Mesenchymal stem cell (in vitro differentiated cells and primary cell): ENCODE data around the gene CENPT.

Experiments
- DNase-seq: peaks from one replicate; pipeline ENCODE4 v3.0.0-alpha.2; 2013
- H2AFZ ChIP-seq: one replicate; pipeline ENCODE4 v1.6.1; 2013; ENCODE audit warnings: low read depth, mild to moderate bottlenecking, control low read depth, inconsistent platforms, low read length, moderate library complexity
- H2AK5ac ChIP-seq: 2 replicates; pipeline ENCODE4 v1.6.1; 2013; ENCODE audit warnings: low read length, moderate library complexity, mild to moderate bottlenecking, inconsistent platforms; ENCODE audit not compliant: severe bottlenecking
- H2BK120ac ChIP-seq: one replicate; pipeline ENCODE4 v1.6.1; 2013; ENCODE audit warnings: low read depth, mild to moderate bottlenecking, inconsistent platforms, low read length, moderate library complexity
- H2BK12ac ChIP-seq, 2 experiments: one replicate each; pipeline ENCODE4 v1.6.1; 2013; ENCODE audit warnings: inconsistent platforms in 2 of 2, low read length in 2 of 2, mild to moderate bottlenecking in 2 of 2, moderate library complexity in 2 of 2, control low read depth in 1 of 2
- H2BK15ac ChIP-seq: one replicate; pipeline ENCODE4 v1.6.1; 2013; ENCODE audit warnings: mild to moderate bottlenecking, low read depth, inconsistent platforms; ENCODE audit not compliant: poor library complexity, severe bottlenecking
- H2BK5ac ChIP-seq: 2 replicates; pipeline ENCODE4 v1.6.1; 2013; ENCODE audit warnings: low read depth, mild to moderate bottlenecking, low read length, control low read depth, inconsistent platforms; ENCODE audit not compliant: poor library complexity, severe bottlenecking
- H3K14ac ChIP-seq, 2 experiments: one replicate each; pipeline ENCODE4 v1.6.1; 2013; ENCODE audit warnings: inconsistent platforms in 2 of 2, low read length in 2 of 2, control low read depth in 1 of 2, mild to moderate bottlenecking in 1 of 2, moderate library complexity in 1 of 2
- H3K18ac ChIP-seq, 2 experiments: one replicate each; pipeline ENCODE4 v1.6.1; 2013; ENCODE audit warnings: inconsistent platforms in 2 of 2, low read length in 2 of 2, control low read depth in 1 of 2, low read depth in 1 of 2, mild to moderate bottlenecking in 1 of 2
- H3K23ac ChIP-seq, 2 experiments: one replicate each; pipeline ENCODE4 v1.6.1; 2013; ENCODE audit warnings: inconsistent platforms in 2 of 2, low read length in 2 of 2, mild to moderate bottlenecking in 2 of 2, moderate library complexity in 2 of 2, control low read depth in 1 of 2
- H3K27ac ChIP-seq: 2 replicates; pipeline ENCODE4 v1.5.1; 2013; ENCODE audit warnings: mild to moderate bottlenecking, moderate library complexity, low read length, control low read depth, inconsistent platforms; ENCODE audit not compliant: poor library complexity, severe bottlenecking
- H3K27me3 ChIP-seq, 2 experiments: 2 replicates each; pipeline versions ENCODE4 v1.6.1 to v1.7.0; 2013; ENCODE audit warnings: low read length in 2 of 2, mild to moderate bottlenecking in 2 of 2, moderate library complexity in 2 of 2, control low read depth in 1 of 2, inconsistent platforms in 1 of 2; ENCODE audit not compliant: control insufficient read depth in 1 of 2, insufficient read depth in 1 of 2
- H3K36me3 ChIP-seq, 2 experiments: 2 replicates each; pipeline versions ENCODE4 v1.6.1 to v1.7.0; 2013; ENCODE audit warnings: low read length in 2 of 2, control low read depth in 1 of 2, inconsistent platforms in 1 of 2, low read depth in 1 of 2, mild to moderate bottlenecking in 1 of 2; ENCODE audit not compliant: insufficient read depth in 2 of 2, control insufficient read depth in 1 of 2
- H3K4ac ChIP-seq, 2 experiments: one replicate each; pipeline ENCODE4 v1.6.1; 2013; ENCODE audit warnings: inconsistent platforms in 2 of 2, low read length in 2 of 2, mild to moderate bottlenecking in 2 of 2, moderate library complexity in 2 of 2, control low read depth in 1 of 2, low read depth in 1 of 2
- H3K4me1 ChIP-seq: 2 replicates; pipeline ENCODE4 v1.6.1; 2013; ENCODE audit warnings: low read depth, low read length, control low read depth; ENCODE audit not compliant: control insufficient read depth, insufficient read depth
- H3K4me2 ChIP-seq: 2 replicates; pipeline ENCODE4 v1.6.1; 2013; ENCODE audit warnings: low read length, mild to moderate bottlenecking, inconsistent platforms; ENCODE audit not compliant: poor library complexity, severe bottlenecking
- H3K4me3 ChIP-seq, 2 experiments: 2 replicates each; pipeline versions ENCODE4 v1.5.1 to v1.7.0; 2013; ENCODE audit warnings: low read length in 2 of 2, mild to moderate bottlenecking in 2 of 2, control low read depth in 1 of 2, low read depth in 1 of 2; ENCODE audit not compliant: insufficient read depth in 1 of 2
- H3K79me1 ChIP-seq: replicated peaks from 2 replicates; pipeline ENCODE4 v1.6.1; 2013; ENCODE audit warnings: mild to moderate bottlenecking, control low read depth, low read length, inconsistent platforms; ENCODE audit not compliant: poor library complexity, severe bottlenecking
- H3K9ac ChIP-seq: 2 replicates; pipeline ENCODE4 v1.7.0; 2013; ENCODE audit warnings: mild to moderate bottlenecking, low read length, moderate library complexity
- H3K9me3 ChIP-seq: 2 replicates; pipeline ENCODE4 v1.7.0; 2013; ENCODE audit warnings: mild to moderate bottlenecking, low read length; ENCODE audit not compliant: control insufficient read depth
- H4K8ac ChIP-seq: one replicate; pipeline ENCODE4 v1.6.1; 2013; ENCODE audit warnings: inconsistent platforms, mild to moderate bottlenecking, low read length, moderate library complexity
- H4K91ac ChIP-seq: one replicate; pipeline ENCODE4 v1.6.1; 2013; ENCODE audit warnings: mild to moderate bottlenecking, low read length, inconsistent platforms
- WGBS: methylation state at CpG from one replicate; pipeline ENCODE4 v1.1.7; 2013; ENCODE audit warnings: mixed read lengths; 5-methylcytosine and 5-hydroxymethylcytosine counted together

The CENPT gene

GRCh38 chr16:67877064-67877463, 29.6 kb upstream of the CENPT start:
- H3K4ac ChIP-seq, result no peak overlapping the region
- H2BK5ac ChIP-seq, result no peak overlapping the region
- no peak overlapping the region for H4K91ac ChIP-seq
- H2BK15ac ChIP-seq, result no peak overlapping the region
- H3K14ac ChIP-seq, result no peak overlapping the region
- no peak overlapping the region for H4K8ac ChIP-seq
- peaks cover 68 to 71% of the 10 kb centered on the region in 2 experiments for H3K36me3 ChIP-seq
- no peak overlapping the region for H3K4me3 ChIP-seq
- H2AFZ ChIP-seq, result no peak overlapping the region
- DNase-seq, result no peak
- no peak overlapping the region for H2AK5ac ChIP-seq
- no peak overlapping the region for H3K9ac ChIP-seq
- H3K23ac ChIP-seq, result no peak overlapping the region
- no peak overlapping the region for H3K4me2 ChIP-seq
- H3K9me3 ChIP-seq, result no peaks in the 10 kb centered on the region
- peaks cover 15% of the 10 kb centered on the region for H3K4me1 ChIP-seq
- no peak overlapping the region for H3K27ac ChIP-seq
- H2BK12ac ChIP-seq, result no peak overlapping the region
- H2BK120ac ChIP-seq, result no peak overlapping the region
- WGBS, result 94% methylated on average over 10 of the region's 11 CpGs
- H3K27me3 ChIP-seq, result no peaks in the 10 kb centered on the region
- no peak overlapping the region for H3K18ac ChIP-seq
- H3K79me1 ChIP-seq, result peaks cover 42% of the 10 kb centered on the region

- Histone ChIP-seq H3K23ac (no peak overlapping the region), H3K4ac (no peak overlapping the region), H2BK12ac (no peak overlapping the region), H3K18ac (no peak overlapping the region), H3K4me3 (peak overlapping the region; percentile 36 to 98), H3K27me3 (no peaks in the 10 kb centered on the region), H3K9me3 (no peaks in the 10 kb centered on the region), H2BK15ac (no peak overlapping the region), H3K14ac (no peak overlapping the region), H2AFZ (no peak overlapping the region), H3K4me2 (peak overlapping the region; percentile 86), H3K79me1 (peaks cover 41% of the 10 kb centered on the region), H3K27ac (no peak overlapping the region), H4K91ac (no peak overlapping the region), H3K36me3 (peaks cover 64 to 67% of the 10 kb centered on the region in 2 experiments), H2AK5ac (no peak overlapping the region), H3K9ac (peak overlapping the region; percentile 98), H4K8ac (no peak overlapping the region), H2BK5ac (no peak overlapping the region), H3K4me1 (peaks cover 15% of the 10 kb centered on the region), H2BK120ac (no peak overlapping the region)
- DNase-seq, result no peak
- 88% methylated on average over 3 of the region's 3 CpGs for WGBS
Measured at GRCh38 chr16:67874372-67874771, 26.9 kb upstream of the CENPT start.

- H3K4me3 ChIP-seq, result peak overlapping the region; percentile 91 to 98
Measured at GRCh38 chr16:67873435-67874370, 26.2 kb upstream of the CENPT start.

More at GRCh38 chr16:67873435-67874370, 26.2 kb upstream of the CENPT start:
- H3K27ac ChIP-seq, result peak overlapping the region; percentile 36
- peaks cover 16% of the 10 kb centered on the region for H3K4me1 ChIP-seq
- 21% methylated on average over 22 of the region's 23 CpGs for WGBS
- peak overlapping the region in 1 of 2 experiments; percentile 94 for H3K14ac ChIP-seq
- peaks cover 38% of the 10 kb centered on the region for H3K79me1 ChIP-seq
- no peaks in the 10 kb centered on the region for H3K27me3 ChIP-seq
- peak overlapping the region; percentile 86 for H3K4me2 ChIP-seq
- H3K9ac ChIP-seq, result peak overlapping the region; percentile 98
- DNase-seq, result peak; percentile 38
- peak overlapping the region; percentile 51 for H2BK120ac ChIP-seq
- no peak overlapping the region for H2BK15ac ChIP-seq
- peaks cover 60 to 66% of the 10 kb centered on the region in 2 experiments for H3K36me3 ChIP-seq
- H3K18ac ChIP-seq, result peak overlapping the region; percentile 77 to 96
- peak overlapping the region; percentile 15 to 71 for H3K4ac ChIP-seq
- peak overlapping the region; percentile 90 for H2AFZ ChIP-seq
- peak overlapping the region; percentile 52 for H4K91ac ChIP-seq
- H2BK12ac ChIP-seq, result no peak overlapping the region
- peak overlapping the region; percentile 81 for H4K8ac ChIP-seq
- H2BK5ac ChIP-seq, result no peak overlapping the region
- H2AK5ac ChIP-seq, result no peak overlapping the region
- H3K23ac ChIP-seq, result no peak overlapping the region
- H3K9me3 ChIP-seq, result no peaks in the 10 kb centered on the region
